OCI-LY1 (cell line): ENCODE results near the gene RNF144B.
"Not testable (repeated sequence)": the region's sequence is repeated elsewhere in the genome, so short reads cannot be mapped to it uniquely, and the experiment has no call there.

Experiments
- H2AFZ ChIP-seq: fragments of 200-600 bp; sonication (generic), shearing (Covaris generic); 2 replicates; pipeline ENCODE4 v1.6.0; 2014; ENCODE audit warnings: antibody characterized with exemption, mild to moderate bottlenecking, low read length
- H3F3A ChIP-seq: fragments of 200-600 bp; sonication (generic), shearing (Covaris generic); 2 replicates; pipeline ENCODE4 v1.6.0; 2014; ENCODE audit warnings: mild to moderate bottlenecking, antibody characterized with exemption, low read length, moderate library complexity; ENCODE audit not compliant: insufficient read depth
- H3K27ac ChIP-seq: fragments of 200-600 bp; sonication (generic); 2 replicates; pipeline ENCODE4 v1.5.1; 2014; ENCODE audit warnings: low read length, mixed run types, mild to moderate bottlenecking, low read depth; ENCODE audit not compliant: poor library complexity, severe bottlenecking
- H3K27me3 ChIP-seq: fragments of 200-600 bp; sonication (generic); 2 replicates; pipeline ENCODE4 v1.6.0; 2014; ENCODE audit warnings: antibody characterized with exemption, mild to moderate bottlenecking, low read length, moderate library complexity; ENCODE audit not compliant: insufficient read depth
- H3K36me3 ChIP-seq: fragments of 200-600 bp; sonication (generic); 2 replicates; pipeline ENCODE4 v1.6.1; 2014; ENCODE audit warnings: mild to moderate bottlenecking, antibody characterized with exemption, low read length, moderate library complexity, mixed read lengths; ENCODE audit not compliant: insufficient read depth
- H3K4me1 ChIP-seq: fragments of 200-600 bp; sonication (generic); 2 replicates; pipeline ENCODE4 v1.5.1; 2014; ENCODE audit warnings: mild to moderate bottlenecking, low read length, moderate library complexity; ENCODE audit not compliant: insufficient read depth, severe bottlenecking
- H3K4me2 ChIP-seq: fragments of 200-600 bp; sonication (generic), shearing (Covaris generic); 2 replicates; pipeline ENCODE4 v1.6.1; 2014; ENCODE audit warnings: low read length
- H3K4me3 ChIP-seq: fragments of 200-600 bp; sonication (generic); 2 replicates; pipeline ENCODE4 v1.5.1; 2014; ENCODE audit warnings: low read length, low read depth, mild to moderate bottlenecking, mixed read lengths; ENCODE audit not compliant: poor library complexity, severe bottlenecking
- H3K79me2 ChIP-seq: fragments of 200-600 bp; shearing (Covaris generic); 2 replicates; pipeline ENCODE4 v1.6.1; 2016; ENCODE audit warnings: mixed run types, low read length, mixed read lengths; ENCODE audit not compliant: insufficient read depth
- H3K9ac ChIP-seq: fragments of 200-600 bp; sonication (generic), shearing (Covaris generic); 2 replicates; pipeline ENCODE4 v1.6.1; 2014; ENCODE audit warnings: mild to moderate bottlenecking, low read length, mixed read lengths
- H3K9me2 ChIP-seq: fragments of 200-600 bp; sonication (generic), shearing (Covaris generic); 2 replicates; pipeline ENCODE4 v1.6.1; 2014; ENCODE audit warnings: low read depth, mild to moderate bottlenecking, low read length, mixed read lengths
- H3K9me3 ChIP-seq: fragments of 200-600 bp; shearing (Covaris generic); 2 replicates; pipeline ENCODE4 v1.6.1; 2014; ENCODE audit warnings: low read length, mixed read lengths
- H4K20me1 ChIP-seq: fragments of 200-600 bp; sonication (generic), shearing (Covaris generic); 2 replicates; pipeline ENCODE4 v1.6.0; 2016; ENCODE audit warnings: mild to moderate bottlenecking, low read length; ENCODE audit not compliant: insufficient read depth
- CTCF ChIP-seq: fragments of 200-600 bp; sonication (generic), shearing (Covaris generic); IDR thresholded peaks from 2 replicates; pipeline ENCODE4 v1.5.1; 2017; ENCODE audit warnings: mild to moderate bottlenecking, antibody characterized with exemption, low read length, moderate library complexity, mixed read lengths
- EZH2 ChIP-seq: fragments of 200-600 bp; sonication (generic), shearing (Covaris generic); IDR thresholded peaks from 2 replicates; pipeline ENCODE4 v1.8.0; 2017; ENCODE audit warnings: borderline replicate concordance, mixed run types, mild to moderate bottlenecking, antibody characterized with exemption, low read length, moderate library complexity, mixed read lengths

The RNF144B gene

GRCh38 chr6:18405477-18406293 lies 18.5 kb downstream of the RNF144B start:
- Histone ChIP-seq H3K9ac (no peak overlapping the region), H3K27ac (no peak overlapping the region)

GRCh38 chr6:18406955-18407749 lies 20.0 kb downstream of the RNF144B start:
- Histone ChIP-seq H4K20me1 (no peaks in the 10 kb centered on the region), H3K79me2 (peaks cover 11% of the 10 kb centered on the region; the same call in 1 of the 2 replicates), H3K4me1 (peaks cover 31% of the 10 kb centered on the region), H3K36me3 (peaks cover 63% of the 10 kb centered on the region), H3K27me3 (no peaks in the 10 kb centered on the region), H3K4me2 (no peak overlapping the region), H3K27ac (no peak overlapping the region), H3K9ac (no peak overlapping the region), H3K4me3 (no peak overlapping the region), H3K9me2 (no peaks in the 10 kb centered on the region), H3K9me3 (no peaks in the 10 kb centered on the region), H3F3A (no peaks in the 10 kb centered on the region), H2AFZ (no peak overlapping the region)
- TF ChIP-seq EZH2 (no peak), CTCF (no peak)

More at GRCh38 chr6:18405477-18406293, 18.5 kb downstream of the RNF144B start:
- Histone ChIP-seq H2AFZ (no peak overlapping the region), H3K36me3 (peaks cover 72% of the 10 kb centered on the region), H3K27me3 (no peaks in the 10 kb centered on the region), H3K4me1 (peaks cover 38% of the 10 kb centered on the region), H3F3A (no peaks in the 10 kb centered on the region), H3K79me2 (peaks cover 15% of the 10 kb centered on the region; the same call in 1 of the 2 replicates), H3K4me2 (no peak overlapping the region), H3K9me2 (no peaks in the 10 kb centered on the region), H3K4me3 (no peak overlapping the region), H4K20me1 (no peaks in the 10 kb centered on the region), H3K9me3 (no peaks in the 10 kb centered on the region)
- TF ChIP-seq EZH2 (no peak), CTCF (no peak)

- H3K9me3 ChIP-seq, H2AFZ ChIP-seq, H3K4me3 ChIP-seq, H3K9ac ChIP-seq, H4K20me1 ChIP-seq, H3F3A ChIP-seq, H3K27me3 ChIP-seq, H3K9me2 ChIP-seq: not testable (repeated sequence)
- Histone ChIP-seq H3K79me2 (peaks cover 22% of the 10 kb centered on the region; the same call in 1 of the 2 replicates), H3K4me1 (peaks cover 42% of the 10 kb centered on the region), H3K36me3 (peaks cover 56% of the 10 kb centered on the region), H3K27ac (peak overlapping the region; percentile 64), H3K4me2 (peak overlapping the region; percentile 6; the same call in 1 of the 2 replicates)
Observed at GRCh38 chr6:18409602-18410001, 22.5 kb downstream of the RNF144B start.
